ENCODE data around the gene CA10. TPM values are rescaled to one million over a fixed set of nuclear protein-coding genes. Genes with fewer than 3 reads are reported as not detected.

CA10 gene
- total RNA-seq, 4 donors from 2014 or later, result not detected

DNA sequence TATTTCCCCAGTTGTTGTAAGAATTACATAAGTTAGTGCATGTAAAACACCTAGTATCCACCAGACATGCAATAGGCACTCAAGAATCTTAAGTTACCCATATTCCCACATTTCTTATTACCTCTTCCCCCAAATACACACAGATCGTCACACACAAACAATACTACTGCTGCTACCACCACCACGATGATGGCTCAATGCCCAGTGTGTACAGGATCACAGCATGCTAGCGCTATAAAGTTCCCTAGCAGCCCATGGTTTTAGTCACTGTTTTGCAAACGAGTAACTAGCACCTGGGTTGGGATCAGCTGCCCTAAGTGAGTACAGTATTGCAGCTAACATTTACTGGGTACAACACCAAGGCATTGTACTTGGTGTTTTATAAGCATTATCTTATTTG is 486.4 kb downstream of the CA10 start:
- DNase-seq (ENCODE audit: extremely low spot score), result no peak
- Histone ChIP-seq H3K36me3 (no peaks in the 10 kb centered on the region), H3K27ac (replicated peaks in 1 of 4) (no peak overlapping the region), H3K4me1 (no peaks in the 10 kb centered on the region), H3K27me3 (peaks cover 0 to 4% (median 0%) of the 10 kb centered on the region in 4 donors), H3K9me3 (peaks cover 0 to 5% (median 0%) of the 10 kb centered on the region in 4 donors), H3K4me3 (no peak overlapping the region)
- intact Hi-C loops (cut with DNase I), result no loop called here
- WGBS, result 76% methylated on average over 4 of the region's 4 CpGs
- TF ChIP-seq, protein P1, sequence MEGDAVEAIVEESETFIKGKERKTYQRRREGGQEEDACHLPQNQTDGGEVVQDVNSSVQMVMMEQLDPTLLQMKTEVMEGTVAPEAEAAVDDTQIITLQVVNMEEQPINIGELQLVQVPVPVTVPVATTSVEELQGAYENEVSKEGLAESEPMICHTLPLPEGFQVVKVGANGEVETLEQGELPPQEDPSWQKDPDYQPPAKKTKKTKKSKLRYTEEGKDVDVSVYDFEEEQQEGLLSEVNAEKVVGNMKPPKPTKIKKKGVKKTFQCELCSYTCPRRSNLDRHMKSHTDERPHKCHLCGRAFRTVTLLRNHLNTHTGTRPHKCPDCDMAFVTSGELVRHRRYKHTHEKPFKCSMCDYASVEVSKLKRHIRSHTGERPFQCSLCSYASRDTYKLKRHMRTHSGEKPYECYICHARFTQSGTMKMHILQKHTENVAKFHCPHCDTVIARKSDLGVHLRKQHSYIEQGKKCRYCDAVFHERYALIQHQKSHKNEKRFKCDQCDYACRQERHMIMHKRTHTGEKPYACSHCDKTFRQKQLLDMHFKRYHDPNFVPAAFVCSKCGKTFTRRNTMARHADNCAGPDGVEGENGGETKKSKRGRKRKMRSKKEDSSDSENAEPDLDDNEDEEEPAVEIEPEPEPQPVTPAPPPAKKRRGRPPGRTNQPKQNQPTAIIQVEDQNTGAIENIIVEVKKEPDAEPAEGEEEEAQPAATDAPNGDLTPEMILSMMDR (IDR thresholded peaks at IDR 0.05), result no peak
- TF ChIP-seq POLR2A (IDR thresholded peaks at IDR 0.05; ENCODE audit: low read depth), result no peak
- TF ChIP-seq POLR2AphosphoS5 (IDR thresholded peaks at IDR 0.05), result no peak
- no peak for TF ChIP-seq EP300 (IDR thresholded peaks at IDR 0.05)

GRCh38 chr17:51670899-51671298 is 487.6 kb downstream of the CA10 start:
- intact Hi-C loops (cut with DNase I), result no loop called here

GRCh38 chr17:51668963-51669246 is 489.6 kb downstream of the CA10 start:
- Histone ChIP-seq H3K9me3 (peaks cover 0 to 5% (median 0%) of the 10 kb centered on the region in 4 donors), H3K27ac (replicated peaks in 1 of 4) (no peak overlapping the region), H3K36me3 (no peaks in the 10 kb centered on the region), H3K27me3 (no peaks in the 10 kb centered on the region), H3K4me3 (no peak overlapping the region), H3K4me1 (no peaks in the 10 kb centered on the region)
- intact Hi-C loops (cut with DNase I), result no loop called here
- TF ChIP-seq POLR2A (IDR thresholded peaks at IDR 0.05; ENCODE audit: low read depth) (no peak), EP300 (IDR thresholded peaks at IDR 0.05) (no peak), POLR2AphosphoS5 (IDR thresholded peaks at IDR 0.05) (no peak)
- TF ChIP-seq, protein P1 (IDR thresholded peaks at IDR 0.05), result no peak
- WGBS, result 100% methylated on average over 2 of the region's 11 CpGs
- no peak for DNase-seq (ENCODE audit: extremely low spot score)

More at GRCh38 chr17:51670899-51671298, 487.6 kb downstream of the CA10 start:
- DNase-seq (ENCODE audit: extremely low spot score), result no peak
- Histone ChIP-seq H3K36me3 (no peaks in the 10 kb centered on the region), H3K27ac (replicated peaks in 1 of 4) (no peak overlapping the region), H3K4me1 (no peaks in the 10 kb centered on the region), H3K4me3 (no peak overlapping the region), H3K27me3 (peaks cover 0 to 4% (median 0%) of the 10 kb centered on the region in 4 donors), H3K9me3 (peaks cover 0 to 5% (median 0%) of the 10 kb centered on the region in 4 donors)
- 65% methylated on average over 3 of the region's 3 CpGs for WGBS
- TF ChIP-seq POLR2AphosphoS5 (IDR thresholded peaks at IDR 0.05), result no peak
- no peak for TF ChIP-seq POLR2A (IDR thresholded peaks at IDR 0.05; ENCODE audit: low read depth)
- TF ChIP-seq EP300 (IDR thresholded peaks at IDR 0.05), result no peak
- TF ChIP-seq, protein P1 (IDR thresholded peaks at IDR 0.05), result no peak

GRCh38 chr17:51668155-51668962 is 490.2 kb downstream of the CA10 start:
- Histone ChIP-seq H3K27me3 (no peaks in the 10 kb centered on the region), H3K4me1 (no peaks in the 10 kb centered on the region), H3K9me3 (peaks cover 0 to 5% (median 0%) of the 10 kb centered on the region in 4 donors), H3K4me3 (no peak overlapping the region), H3K27ac (replicated peaks in 1 of 4) (no peak overlapping the region), H3K36me3 (no peaks in the 10 kb centered on the region)
- no peak for DNase-seq (ENCODE audit: extremely low spot score)
- intact Hi-C loops (cut with DNase I), result no loop called here
- TF ChIP-seq, protein P1 (IDR thresholded peaks at IDR 0.05), result no peak
- TF ChIP-seq POLR2AphosphoS5 (IDR thresholded peaks at IDR 0.05) (no peak), POLR2A (IDR thresholded peaks at IDR 0.05; ENCODE audit: low read depth) (no peak), EP300 (IDR thresholded peaks at IDR 0.05) (no peak)
- 79% methylated on average over 10 of the region's 21 CpGs for WGBS
